Measurements from ENCODE around the gene CD59.
"Not testable (repeated sequence)": the region's sequence is repeated elsewhere in the genome, so short reads cannot be mapped to it uniquely, and the experiment has no call there.

CD59 gene

GRCh38 chr11:33685082-33685481 is 51.1 kb downstream of the CD59 start:
- no peak for DNase-seq (ENCODE audit: extremely low read depth, insufficient read length)
- no peak overlapping the region for H3K4me3 ChIP-seq (replicated peaks; ENCODE audit: low read depth, low read length)
- TF ChIP-seq CTCF (IDR thresholded peaks at IDR 0.05; ENCODE audit: insufficient read depth, low read length, poor library complexity, severe bottlenecking): no peak
- H3K27me3 ChIP-seq (replicated peaks; ENCODE audit: control insufficient read depth, insufficient read depth, low read length): no peaks in the 10 kb centered on the region
- H3K36me3 ChIP-seq (ENCODE audit: control insufficient read depth, insufficient read depth, low read length): no peaks in the 10 kb centered on the region

- no peak for DNase-seq (ENCODE audit: extremely low read depth, insufficient read length)
- no peak for TF ChIP-seq CTCF (IDR thresholded peaks at IDR 0.05; ENCODE audit: insufficient read depth, low read length, poor library complexity, severe bottlenecking)
- Histone ChIP-seq H3K36me3 (ENCODE audit: control insufficient read depth, insufficient read depth, low read length) (no peaks in the 10 kb centered on the region), H3K4me3 (replicated peaks; ENCODE audit: low read depth, low read length) (no peak overlapping the region), H3K27me3 (replicated peaks; ENCODE audit: control insufficient read depth, insufficient read depth, low read length) (no peaks in the 10 kb centered on the region)
Measured at GRCh38 chr11:33684003-33684706, 52.1 kb downstream of the CD59 start.

GRCh38 chr11:33682446-33682845 is 53.8 kb downstream of the CD59 start:
- Histone ChIP-seq H3K4me3 (replicated peaks; ENCODE audit: low read depth, low read length) (no peak overlapping the region), H3K27me3 (replicated peaks; ENCODE audit: control insufficient read depth, insufficient read depth, low read length) (no peaks in the 10 kb centered on the region), H3K36me3 (ENCODE audit: control insufficient read depth, insufficient read depth, low read length) (no peaks in the 10 kb centered on the region)
- TF ChIP-seq CTCF (IDR thresholded peaks at IDR 0.05; ENCODE audit: insufficient read depth, low read length, poor library complexity, severe bottlenecking): no peak
- no peak for DNase-seq (ENCODE audit: extremely low read depth, insufficient read length)

- no peaks in the 10 kb centered on the region for H3K36me3 ChIP-seq (ENCODE audit: control insufficient read depth, insufficient read depth, low read length)
- no peaks in the 10 kb centered on the region for H3K27me3 ChIP-seq (replicated peaks; ENCODE audit: control insufficient read depth, insufficient read depth, low read length)
- TF ChIP-seq CTCF (IDR thresholded peaks at IDR 0.05; ENCODE audit: insufficient read depth, low read length, poor library complexity, severe bottlenecking): no peak
- DNase-seq (ENCODE audit: extremely low read depth, insufficient read length): no peak
- no peak overlapping the region for H3K4me3 ChIP-seq (replicated peaks; ENCODE audit: low read depth, low read length)
Measured at GRCh38 chr11:33682019-33682418, 54.2 kb downstream of the CD59 start.

GRCh38 chr11:33678616-33679015 is 57.6 kb downstream of the CD59 start:
- H3K36me3 ChIP-seq (ENCODE audit: control insufficient read depth, insufficient read depth, low read length); H3K27me3 ChIP-seq (replicated peaks; ENCODE audit: control insufficient read depth, insufficient read depth, low read length); DNase-seq (ENCODE audit: extremely low read depth, insufficient read length); H3K4me3 ChIP-seq (replicated peaks; ENCODE audit: low read depth, low read length): not testable (repeated sequence)

GRCh38 chr11:33674035-33674814 is 62.0 kb downstream of the CD59 start:
- no peak for TF ChIP-seq CTCF (IDR thresholded peaks at IDR 0.05; ENCODE audit: insufficient read depth, low read length, poor library complexity, severe bottlenecking)
- no peak for DNase-seq (ENCODE audit: extremely low read depth, insufficient read length)
- H3K36me3 ChIP-seq (ENCODE audit: control insufficient read depth, insufficient read depth, low read length): no peaks in the 10 kb centered on the region

More at GRCh38 chr11:33674035-33674814, 62.0 kb downstream of the CD59 start:
- no peaks in the 10 kb centered on the region for H3K27me3 ChIP-seq (replicated peaks; ENCODE audit: control insufficient read depth, insufficient read depth, low read length)
- no peak overlapping the region for H3K4me3 ChIP-seq (replicated peaks; ENCODE audit: low read depth, low read length)

Measured in GM06990 (cell line).